ENCODE data around the gene ELAVL2.

ELAVL2 gene

GRCh38 chr9:23682352-23682751, 143.7 kb downstream of the ELAVL2 start:
- no peak for TF ChIP-seq CTCF (conservative IDR thresholded peaks at IDR 0.05; ENCODE audit: low read length)
- no peak overlapping the region for H3K4me3 ChIP-seq (ENCODE audit: low read length)
- DNase-seq (ENCODE audit: low read depth) = no peak

GRCh38 chr9:23677446-23677845, 148.6 kb downstream of the ELAVL2 start:
- TF ChIP-seq CTCF (conservative IDR thresholded peaks at IDR 0.05; ENCODE audit: low read length) = no peak
- no peak for DNase-seq (ENCODE audit: low read depth)

GRCh38 chr9:23674016-23674585, 151.9 kb downstream of the ELAVL2 start:
- DNase-seq (ENCODE audit: low read depth) = no peak
- no peak overlapping the region for H3K4me3 ChIP-seq (ENCODE audit: low read length)
- no peak for TF ChIP-seq CTCF (conservative IDR thresholded peaks at IDR 0.05; ENCODE audit: low read length)

More at GRCh38 chr9:23677446-23677845, 148.6 kb downstream of the ELAVL2 start:
- H3K4me3 ChIP-seq (ENCODE audit: low read length) = no peak overlapping the region

GRCh38 chr9:23672151-23672550, 153.9 kb downstream of the ELAVL2 start:
- no peak for TF ChIP-seq CTCF (conservative IDR thresholded peaks at IDR 0.05; ENCODE audit: low read length)
- no peak overlapping the region for H3K4me3 ChIP-seq (ENCODE audit: low read length)
- no peak for DNase-seq (ENCODE audit: low read depth)

GRCh38 chr9:23669776-23670175, 156.3 kb downstream of the ELAVL2 start:
- TF ChIP-seq CTCF (conservative IDR thresholded peaks at IDR 0.05; ENCODE audit: low read length) = no peak
- H3K4me3 ChIP-seq (ENCODE audit: low read length) = no peak overlapping the region
- no peak for DNase-seq (ENCODE audit: low read depth)

GRCh38 chr9:23665635-23666034, 160.4 kb downstream of the ELAVL2 start:
- DNase-seq (ENCODE audit: low read depth) = no peak
- H3K4me3 ChIP-seq (ENCODE audit: low read length) = no peak overlapping the region
- no peak for TF ChIP-seq CTCF (conservative IDR thresholded peaks at IDR 0.05; ENCODE audit: low read length)

GRCh38 chr9:23665051-23665450, 161.0 kb downstream of the ELAVL2 start:
- TF ChIP-seq CTCF (conservative IDR thresholded peaks at IDR 0.05; ENCODE audit: low read length) = no peak
- H3K4me3 ChIP-seq (ENCODE audit: low read length) = no peak overlapping the region
- DNase-seq (ENCODE audit: low read depth) = no peak

Data from AG10803 (cell line).